Left renal pelvis (tissue), 4 donors: ENCODE data around the gene CFAP69. TPM values are rescaled to one million over a fixed set of nuclear protein-coding genes. Genes with fewer than 3 reads are reported as not detected.
"Not testable (repeated sequence)": the region's sequence is repeated elsewhere in the genome, so short reads cannot be mapped to it uniquely, and the experiment has no call there.

Experiments used
- DNase-seq, 4 donors: peaks; one replicate each; pipeline ENCODE4 v3.0.0-alpha.2; 2013; ENCODE audit warnings: low read depth in 4 of 4, low spot score in 3 of 4
- polyA plus RNA-seq, 4 donors: library from polyadenylated mRNA; unstranded; fragments of 120-200 nt; gene quantifications; one replicate each; pipeline ENCODE4 v1.2.1, GENCODE V29; 2013; ENCODE audit not compliant: insufficient read length in 4 of 4

The CFAP69 gene
- polyA plus RNA-seq, 4 donors: 6.6 to 20.8 (median 18.4) TPM

- DNase-seq: no peak
These were observed 81.5 kb downstream of the CFAP69 start for GRCh38 chr7:90326500-90326899.

- no peak for DNase-seq
These were observed 89.3 kb downstream of the CFAP69 start for GRCh38 chr7:90334193-90334843.

- not testable (repeated sequence) for DNase-seq
These were observed 90.0 kb downstream of the CFAP69 start for GRCh38 chr7:90334926-90335325.

GRCh38 chr7:90337106-90337505 is 92.1 kb downstream of the CFAP69 start:
- DNase-seq: no peak

GRCh38 chr7:90345016-90345415 is 100.0 kb downstream of the CFAP69 start:
- no peak for DNase-seq

- peak in 3 of 4 donors; percentile 24 to 44 (median 27) for DNase-seq
These were observed 100.8 kb downstream of the CFAP69 start for GRCh38 chr7:90345595-90346335.

GRCh38 chr7:90346336-90347125 is 101.6 kb downstream of the CFAP69 start, which contains the start of gene GTPBP10:
TSS of gene GTPBP10 (plus strand) at chr7:90346716. CDS start at chr7:90346742, 26 bp downstream.
- DNase-seq: peak; percentile 89 to 93 (median 90)

- no peak for DNase-seq
These were observed 102.8 kb downstream of the CFAP69 start for GRCh38 chr7:90347759-90348158.

GRCh38 chr7:90349305-90349704 is 104.3 kb downstream of the CFAP69 start:
- no peak for DNase-seq

- DNase-seq: not testable (repeated sequence)
These were observed 105.1 kb downstream of the CFAP69 start for GRCh38 chr7:90350032-90350431.

GRCh38 chr7:90351987-90352386 is 107.0 kb downstream of the CFAP69 start:
- DNase-seq: no peak

Other genes starting within 250 kb of the CFAP69 start
- 10 to 100 TPM in 2 of 4 donors, 1 to 10 TPM in 2; 1.7 to 13.1 (median 11.0) TPM for gene STEAP1, start 90.7 kb upstream of the CFAP69 start, polyA plus RNA-seq
- gene STEAP2, start 33.4 kb upstream of the CFAP69 start, polyA plus RNA-seq: 10 to 100 TPM in 3 of 4 donors, 1 to 10 TPM in 1; 2.4 to 17.3 (median 13.3) TPM
- gene FAM237B, start 76.1 kb downstream of the CFAP69 start, polyA plus RNA-seq: under 1 TPM in 3 of 4 donors, not detected in 1; 0.30 to 0.84 (median 0.34) TPM
- gene GTPBP10, start 101.5 kb downstream of the CFAP69 start, polyA plus RNA-seq: 10 to 100 TPM; 21.0 to 30.3 (median 27.7) TPM
- 10 to 100 TPM; 34.3 to 54.0 (median 52.4) TPM for gene CLDN12, start 158.3 kb downstream of the CFAP69 start, polyA plus RNA-seq
- not detected for gene PTTG1IP2, start 224.5 kb downstream of the CFAP69 start, polyA plus RNA-seq